Raji (cell line): ENCODE measurements around the gene NENF.

ENCODE experiments used
- POLR2A ChIP-seq: IDR thresholded peaks from 2 replicates; pipeline ENCODE4 v1.6.1; 2011; ENCODE audit warnings: low read depth, low read length, control low read depth; ENCODE audit not compliant: insufficient read depth

The NENF gene

GRCh38 chr1:212432661-212433576 is at the start of gene NENF:
TSS of gene NENF (plus strand) at chr1:212432920. CDS start at chr1:212432944, 24 bp downstream.
- peak; percentile 78 for TF ChIP-seq POLR2A

DNA sequence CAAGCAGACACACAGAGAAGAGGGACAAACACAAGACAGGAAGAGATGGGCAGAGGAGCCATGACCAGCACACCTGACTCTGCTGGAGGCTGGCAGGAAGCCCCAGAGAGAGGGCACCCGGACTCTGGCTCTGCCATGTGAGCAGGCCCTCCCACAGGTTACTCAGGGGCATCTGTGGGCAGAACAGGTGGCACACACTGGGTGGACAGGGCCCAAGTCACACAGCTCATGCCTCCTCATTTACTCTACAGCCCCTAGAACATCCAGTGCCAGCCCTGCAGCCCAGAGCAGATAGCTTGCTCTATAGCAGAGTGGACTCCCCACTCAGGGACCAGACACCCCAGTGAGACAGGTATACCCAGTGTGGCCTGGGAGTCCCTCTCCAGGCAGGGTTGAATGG is 46.7 kb upstream of the NENF start:
- no peak for TF ChIP-seq POLR2A

DNA sequence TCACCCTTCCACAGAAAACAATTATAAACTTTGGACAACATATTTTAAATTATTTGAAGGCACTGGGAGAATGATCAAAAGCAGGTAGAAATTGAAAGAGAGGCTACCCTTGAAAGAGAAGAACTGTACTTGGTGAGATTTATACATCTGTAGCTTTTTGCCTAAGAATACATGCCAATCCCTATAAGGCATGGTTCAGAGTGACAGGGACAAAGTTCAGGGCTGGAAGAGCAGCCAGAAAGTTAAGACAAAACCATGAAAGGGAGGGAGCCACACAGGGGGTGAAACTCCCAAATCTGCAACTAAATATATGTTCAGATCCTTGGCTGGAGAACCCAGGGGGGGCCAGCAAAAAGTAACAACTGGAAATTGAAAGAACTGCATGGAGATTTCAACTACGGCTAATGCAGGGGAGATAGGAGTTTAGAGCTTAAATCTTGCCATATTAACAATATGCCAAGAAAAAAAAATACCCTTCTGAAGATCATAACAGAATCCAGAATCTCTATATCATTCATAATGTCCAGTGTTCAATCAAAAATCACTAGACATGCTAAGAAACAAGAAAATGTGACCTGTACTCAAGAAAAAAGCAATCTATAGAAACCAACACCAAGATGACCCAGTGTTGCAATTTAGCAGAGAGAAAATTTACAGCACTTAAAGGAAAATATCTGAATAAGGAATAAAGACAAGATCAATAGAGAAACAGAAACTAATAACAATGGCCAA is 43.6 kb upstream of the NENF start:
- no peak for TF ChIP-seq POLR2A

GRCh38 chr1:212396638-212397037 is 36.1 kb upstream of the NENF start:
- no peak for TF ChIP-seq POLR2A

GRCh38 chr1:212397171-212397570 is 35.5 kb upstream of the NENF start:
- no peak for TF ChIP-seq POLR2A

DNA sequence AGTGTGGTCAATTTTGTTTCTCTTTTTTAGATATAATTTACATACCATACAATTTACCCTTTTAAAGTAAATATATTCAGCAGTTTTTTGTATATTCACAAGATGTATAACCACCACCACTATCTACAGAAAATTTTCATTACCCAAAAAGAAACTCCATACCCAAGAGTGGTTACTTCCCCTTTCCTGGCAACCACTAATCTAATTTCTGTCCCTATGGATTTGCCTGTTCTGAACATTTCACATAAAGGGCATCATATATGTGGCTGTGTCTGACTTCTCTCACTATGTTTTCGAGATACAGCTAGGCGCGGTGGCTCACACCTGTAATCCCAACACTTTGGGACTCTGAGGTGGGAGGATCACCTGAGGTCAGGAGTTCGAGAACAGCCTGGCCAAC is 31.7 kb upstream of the NENF start:
- no peak for TF ChIP-seq POLR2A

DNA sequence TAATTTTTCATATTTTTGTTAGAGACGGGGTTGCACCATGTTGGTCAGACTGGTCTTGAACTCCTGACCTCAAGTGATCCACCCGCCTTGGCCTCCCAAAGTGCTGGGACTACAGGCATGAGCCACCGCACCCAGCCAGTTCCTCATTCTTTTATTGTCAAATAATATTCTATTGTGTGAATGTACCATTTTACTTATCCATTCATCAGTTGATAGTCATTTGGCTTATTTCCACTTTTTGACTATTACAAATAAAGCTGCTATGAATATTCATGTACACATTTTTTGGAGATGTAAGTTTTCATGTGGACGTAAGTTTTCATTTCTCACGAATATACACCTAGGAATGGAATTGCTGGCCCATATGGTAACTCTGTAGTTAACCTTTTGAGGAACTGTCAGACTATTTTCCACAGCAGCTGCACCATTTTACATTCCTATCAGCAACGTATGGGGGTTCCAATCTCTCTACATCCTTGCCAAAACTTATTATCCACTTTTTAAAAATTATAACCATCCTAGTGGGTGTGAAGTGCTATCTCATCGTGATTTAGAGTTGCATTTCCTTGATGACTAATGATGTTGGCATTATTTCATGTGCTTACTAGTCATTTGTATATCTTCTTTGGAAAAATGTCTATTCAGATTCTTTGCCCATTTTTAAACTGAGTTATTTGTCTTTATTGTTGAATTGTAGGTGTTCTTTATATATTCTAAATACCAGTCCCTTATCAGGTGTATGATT is 30.7 kb upstream of the NENF start:
- no peak for TF ChIP-seq POLR2A

GRCh38 chr1:212402666-212403321 is 29.9 kb upstream of the NENF start:
- TF ChIP-seq POLR2A = no peak

- no peak for TF ChIP-seq POLR2A
Observed at GRCh38 chr1:212410231-212410820, 22.4 kb upstream of the NENF start.

DNA sequence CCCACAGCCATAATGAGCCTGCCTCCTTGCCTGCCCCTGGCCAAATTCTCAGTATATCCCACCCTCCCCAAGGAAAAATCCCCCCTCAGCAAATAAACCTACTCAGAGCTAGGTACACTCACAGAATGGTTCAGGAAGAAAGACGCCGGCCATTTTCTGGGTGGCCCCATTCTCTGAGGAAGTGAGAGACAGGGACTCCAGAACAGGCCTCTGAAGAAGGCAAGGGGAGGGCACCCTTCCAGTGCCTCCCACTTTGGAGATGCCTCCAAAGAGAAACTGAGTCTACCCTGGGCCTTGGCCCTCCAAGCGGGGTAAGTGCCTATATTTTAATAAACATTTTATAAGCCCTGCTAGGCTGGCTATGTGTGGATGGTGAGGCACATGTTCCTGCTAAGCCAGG is 20.3 kb upstream of the NENF start:
- no peak for TF ChIP-seq POLR2A

GRCh38 chr1:212413902-212414327 is 18.8 kb upstream of the NENF start:
- TF ChIP-seq POLR2A = no peak

DNA sequence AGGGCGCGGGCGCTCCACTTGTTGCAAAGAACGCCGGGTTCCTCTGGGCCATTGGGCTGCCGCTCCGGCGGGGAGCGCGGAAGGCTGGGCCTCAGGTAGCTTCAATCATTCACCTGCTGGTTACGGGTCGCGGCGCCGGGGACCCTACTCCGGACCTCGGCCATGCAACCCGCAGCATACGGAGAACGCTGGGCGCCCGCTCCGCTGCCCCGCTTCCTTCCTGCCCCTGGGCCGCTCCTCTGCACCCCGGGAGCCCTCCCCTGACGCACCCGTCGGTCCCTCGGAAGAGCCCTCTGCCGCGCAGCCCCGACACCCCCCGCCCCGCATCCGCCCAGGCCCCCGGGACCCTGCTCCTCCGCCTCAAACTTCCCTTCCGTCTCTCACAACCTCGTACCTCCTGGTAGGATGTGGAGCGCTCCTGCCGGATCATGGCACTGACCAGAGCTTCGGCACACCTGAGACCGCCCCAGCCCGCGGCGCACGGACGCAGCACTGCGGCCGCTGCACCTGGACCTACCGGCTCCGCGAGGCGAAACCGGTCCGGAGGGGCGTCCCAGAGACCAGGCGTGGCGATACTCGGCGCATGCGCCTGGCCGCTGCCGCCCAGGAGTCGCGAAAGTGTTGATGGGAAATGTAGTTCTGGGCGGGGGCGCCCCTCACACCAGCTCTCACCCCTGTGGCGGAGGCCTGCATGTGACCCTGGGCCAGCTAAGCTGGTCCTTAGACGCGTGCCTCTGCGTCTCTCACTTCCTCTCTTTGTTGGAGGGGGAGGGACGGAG is 18.2 kb upstream of the NENF start, which contains the start of gene PACC1:
PACC1 (minus strand) TSS at position 559 of the 779 bp plus-strand sequence; CDS start at position 430, 129 bp downstream.
- peak; percentile 93 for TF ChIP-seq POLR2A

- TF ChIP-seq POLR2A = no peak
Observed at GRCh38 chr1:212415107-212415841, 17.4 kb upstream of the NENF start.

- no peak for TF ChIP-seq POLR2A
Observed at GRCh38 chr1:212421165-212421564, 11.6 kb upstream of the NENF start.
